ENCODE data around the gene TDRD15. TPM values are rescaled to one million over a fixed set of nuclear protein-coding genes. Genes with fewer than 3 reads are reported as not detected.
"Not testable (repeated sequence)": the region's sequence is repeated elsewhere in the genome, so short reads cannot be mapped to it uniquely, and the experiment has no call there.

TDRD15 gene
- total RNA-seq, 1 experiment from 2014 or later = not detected

GRCh38 chr2:21146638-21147037, 22.9 kb downstream of the TDRD15 start:
- no peak for DNase-seq (ENCODE audit: low read depth)

GRCh38 chr2:21148718-21149117, 24.9 kb downstream of the TDRD15 start:
- DNase-seq (ENCODE audit: low read depth) = no peak

- DNase-seq (ENCODE audit: low read depth) = not testable (repeated sequence)
Observed at GRCh38 chr2:21151234-21151633, 27.5 kb downstream of the TDRD15 start.

GRCh38 chr2:21155365-21156136, 31.8 kb downstream of the TDRD15 start:
- no peak for DNase-seq (ENCODE audit: low read depth)

GRCh38 chr2:21161122-21161521, 37.4 kb downstream of the TDRD15 start:
- DNase-seq (ENCODE audit: low read depth) = no peak

- no peak for DNase-seq (ENCODE audit: low read depth)
Observed at GRCh38 chr2:21161832-21162614, 38.3 kb downstream of the TDRD15 start.

- no peak for DNase-seq (ENCODE audit: low read depth)
Observed at GRCh38 chr2:21162615-21162878, 38.8 kb downstream of the TDRD15 start.

GRCh38 chr2:21163213-21163612, 39.4 kb downstream of the TDRD15 start:
- no peak for DNase-seq (ENCODE audit: low read depth)

- DNase-seq (ENCODE audit: low read depth) = no peak
Observed at GRCh38 chr2:21165350-21165749, 41.6 kb downstream of the TDRD15 start.

- DNase-seq (ENCODE audit: low read depth) = no peak
Observed at GRCh38 chr2:21175895-21176646, 52.3 kb downstream of the TDRD15 start.

GRCh38 chr2:21181957-21182356, 58.2 kb downstream of the TDRD15 start:
- DNase-seq (ENCODE audit: low read depth) = no peak

GRCh38 chr2:21183306-21183705, 59.5 kb downstream of the TDRD15 start:
- DNase-seq (ENCODE audit: low read depth) = no peak

- DNase-seq (ENCODE audit: low read depth) = no peak
Observed at GRCh38 chr2:21183726-21184125, 60.0 kb downstream of the TDRD15 start.

GRCh38 chr2:21191535-21191934, 67.8 kb downstream of the TDRD15 start:
- no peak for DNase-seq (ENCODE audit: low read depth)

Other genes starting within 250 kb of the TDRD15 start
- gene APOB, start 79.9 kb upstream of the TDRD15 start, total RNA-seq (2014; rRNA removed; shearing (Covaris generic)) = not detected in 2 replicates

Measured in RPMI7951 (cell line).